ENCODE data around the gene PPP6R1.
"Not testable (repeated sequence)": the region's sequence is repeated elsewhere in the genome, so short reads cannot be mapped to it uniquely, and the experiment has no call there.

Gene PPP6R1

GRCh38 chr19:55241935-55242464 is 16.8 kb downstream of the PPP6R1 start:
- DNase-seq, result no peak

GRCh38 chr19:55241143-55241934 is 17.5 kb downstream of the PPP6R1 start:
- DNase-seq, result no peak

GRCh38 chr19:55240713-55241020 is 18.1 kb downstream of the PPP6R1 start:
- no peak for DNase-seq

- no peak for DNase-seq
Measured at GRCh38 chr19:55239004-55239403, 19.8 kb downstream of the PPP6R1 start.

GRCh38 chr19:55238030-55238429 is 20.8 kb downstream of the PPP6R1 start:
- no peak for DNase-seq

- no peak for DNase-seq
Measured at GRCh38 chr19:55232986-55233385, 25.8 kb downstream of the PPP6R1 start.

- no peak for DNase-seq
Measured at GRCh38 chr19:55232286-55232602, 26.6 kb downstream of the PPP6R1 start.

GRCh38 chr19:55231391-55232285 is 27.2 kb downstream of the PPP6R1 start:
- no peak for DNase-seq

- DNase-seq, result no peak
Measured at GRCh38 chr19:55230780-55231179, 28.0 kb downstream of the PPP6R1 start.

- DNase-seq, result no peak
Measured at GRCh38 chr19:55230329-55230728, 28.5 kb downstream of the PPP6R1 start.

GRCh38 chr19:55229789-55230182 is 29.0 kb downstream of the PPP6R1 start:
- DNase-seq, result no peak

- no peak for DNase-seq
Measured at GRCh38 chr19:55229145-55229788, 29.6 kb downstream of the PPP6R1 start.

GRCh38 chr19:55228403-55229031 is 30.3 kb downstream of the PPP6R1 start, which contains the start of gene TMEM86B:
TSS of gene TMEM86B (minus strand) at chr19:55228763. CDS start at chr19:55228741, 22 bp downstream.
- no peak for DNase-seq

- DNase-seq, result no peak
Measured at GRCh38 chr19:55228015-55228391, 30.8 kb downstream of the PPP6R1 start.

- DNase-seq, result no peak
Measured at GRCh38 chr19:55227241-55228014, 31.4 kb downstream of the PPP6R1 start.

- no peak for DNase-seq
Measured at GRCh38 chr19:55226788-55227187, 32.0 kb downstream of the PPP6R1 start.

- no peak for DNase-seq
Measured at GRCh38 chr19:55226273-55226672, 32.5 kb downstream of the PPP6R1 start.

GRCh38 chr19:55225415-55225958 is 33.3 kb downstream of the PPP6R1 start:
- DNase-seq, result no peak

GRCh38 chr19:55224679-55225414 is 34.0 kb downstream of the PPP6R1 start:
- not testable (repeated sequence) for DNase-seq

GRCh38 chr19:55224038-55224665 is 34.7 kb downstream of the PPP6R1 start:
- DNase-seq, result no peak
